ENCODE results near the gene GPR25. TPM values are rescaled to one million over a fixed set of nuclear protein-coding genes. Genes with fewer than 3 reads are reported as not detected.

GPR25 gene
- total RNA-seq, 1 donor from 2014 or later, result not detected

DNA sequence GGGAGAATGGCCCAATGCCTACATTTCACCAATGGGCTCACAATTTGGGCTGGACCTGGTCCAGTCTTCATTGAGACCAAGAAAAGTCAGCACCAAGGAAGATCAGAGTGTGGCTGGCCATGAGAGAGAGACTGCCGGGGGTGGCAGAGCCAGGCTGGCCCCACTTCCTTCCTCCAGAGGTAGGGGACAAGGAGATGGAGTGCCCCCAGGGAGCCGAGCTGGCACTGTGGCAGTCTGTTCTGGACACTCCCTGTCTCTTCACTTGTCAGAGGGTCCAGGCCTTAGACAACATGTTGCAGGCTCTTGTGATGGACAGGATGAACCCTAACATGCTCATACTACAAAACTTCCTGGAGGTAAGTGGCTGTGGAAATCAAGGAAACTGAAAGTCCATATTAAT lies 49.6 kb downstream of the GPR25 start:
- H3K27ac ChIP-seq (ENCODE audit: low read depth, low read length), result no peak overlapping the region
- H2AFZ ChIP-seq (ENCODE audit: low read depth, low read length), result no peak overlapping the region
- no peaks in the 10 kb centered on the region for H3K79me2 ChIP-seq (ENCODE audit: insufficient read depth, low read length)
- no peak overlapping the region for H3K4me2 ChIP-seq (ENCODE audit: low read length)
- H3K4me1 Mint-ChIP-seq (ENCODE audit: low read depth, unreplicated experiment), result peaks cover 10% of the 10 kb centered on the region
- no peaks in the 10 kb centered on the region for H3K9me3 Mint-ChIP-seq (ENCODE audit: unreplicated experiment)
- peaks cover 5% of the 10 kb centered on the region for H3K27me3 Mint-ChIP-seq (ENCODE audit: low read depth, unreplicated experiment)
- H3K4me1 ChIP-seq (ENCODE audit: insufficient read depth, low read length), result no peaks in the 10 kb centered on the region
- TF ChIP-seq, protein P1, sequence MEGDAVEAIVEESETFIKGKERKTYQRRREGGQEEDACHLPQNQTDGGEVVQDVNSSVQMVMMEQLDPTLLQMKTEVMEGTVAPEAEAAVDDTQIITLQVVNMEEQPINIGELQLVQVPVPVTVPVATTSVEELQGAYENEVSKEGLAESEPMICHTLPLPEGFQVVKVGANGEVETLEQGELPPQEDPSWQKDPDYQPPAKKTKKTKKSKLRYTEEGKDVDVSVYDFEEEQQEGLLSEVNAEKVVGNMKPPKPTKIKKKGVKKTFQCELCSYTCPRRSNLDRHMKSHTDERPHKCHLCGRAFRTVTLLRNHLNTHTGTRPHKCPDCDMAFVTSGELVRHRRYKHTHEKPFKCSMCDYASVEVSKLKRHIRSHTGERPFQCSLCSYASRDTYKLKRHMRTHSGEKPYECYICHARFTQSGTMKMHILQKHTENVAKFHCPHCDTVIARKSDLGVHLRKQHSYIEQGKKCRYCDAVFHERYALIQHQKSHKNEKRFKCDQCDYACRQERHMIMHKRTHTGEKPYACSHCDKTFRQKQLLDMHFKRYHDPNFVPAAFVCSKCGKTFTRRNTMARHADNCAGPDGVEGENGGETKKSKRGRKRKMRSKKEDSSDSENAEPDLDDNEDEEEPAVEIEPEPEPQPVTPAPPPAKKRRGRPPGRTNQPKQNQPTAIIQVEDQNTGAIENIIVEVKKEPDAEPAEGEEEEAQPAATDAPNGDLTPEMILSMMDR (IDR thresholded peaks at IDR 0.05; ENCODE audit: insufficient read depth, low read depth, low read length), result no peak
- no peak for TF ChIP-seq EZH2 (IDR thresholded peaks at IDR 0.05; ENCODE audit: insufficient read depth, low read length)
- no peak overlapping the region for H3K4me3 ChIP-seq (ENCODE audit: insufficient read depth, low read depth, low read length)
- DNase-seq (ENCODE audit: low read depth), result no peak
- H3K9ac ChIP-seq (ENCODE audit: low read length), result no peak overlapping the region
- no peaks in the 10 kb centered on the region for H3K36me3 Mint-ChIP-seq (ENCODE audit: low read depth, unreplicated experiment)
- no peak for FAIRE-seq
- H4K20me1 ChIP-seq (ENCODE audit: insufficient read depth, low read length), result no peaks in the 10 kb centered on the region
- no peaks in the 10 kb centered on the region for H3K27me3 ChIP-seq (ENCODE audit: insufficient read depth, low read length)
- H3K9me3 ChIP-seq (ENCODE audit: insufficient read depth, low read depth, low read length), result no peaks in the 10 kb centered on the region
- H3K36me3 ChIP-seq (ENCODE audit: insufficient read depth, low read length), result no peaks in the 10 kb centered on the region
- H3K4me3 Mint-ChIP-seq (ENCODE audit: unreplicated experiment), result no peak overlapping the region
- H3K27ac Mint-ChIP-seq (ENCODE audit: unreplicated experiment), result no peak overlapping the region

DNA sequence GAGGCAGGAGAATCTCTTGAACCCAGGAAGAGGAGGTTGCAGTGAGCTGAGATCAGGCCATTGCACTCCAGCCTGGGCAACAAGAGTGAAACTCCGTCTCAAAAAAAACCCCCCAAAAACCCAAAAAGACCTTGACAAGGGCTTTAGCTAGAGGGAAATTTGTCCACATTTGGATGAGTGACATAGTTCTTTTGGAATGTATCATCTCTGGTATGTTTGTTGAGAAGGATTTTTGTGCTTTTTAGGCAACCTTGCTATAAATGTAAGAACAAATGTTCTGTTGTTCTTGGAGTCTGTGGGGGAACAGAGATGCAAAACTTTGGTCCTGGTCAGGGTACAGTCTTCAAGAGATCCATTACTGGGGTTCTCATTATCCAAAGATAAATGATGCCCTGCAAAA lies 50.8 kb downstream of the GPR25 start:
- peak overlapping the region; percentile 26 for H3K4me2 ChIP-seq (ENCODE audit: low read length)
- no peaks in the 10 kb centered on the region for H3K9me3 ChIP-seq (ENCODE audit: insufficient read depth, low read depth, low read length)
- DNase-seq (ENCODE audit: low read depth), result peak; percentile 12
- no peak for FAIRE-seq
- Mint-ChIP-seq H3K27me3 (ENCODE audit: low read depth, unreplicated experiment) (peaks cover 6% of the 10 kb centered on the region), H3K4me1 (ENCODE audit: low read depth, unreplicated experiment) (peaks cover 6% of the 10 kb centered on the region), H3K27ac (ENCODE audit: unreplicated experiment) (no peak overlapping the region), H3K4me3 (ENCODE audit: unreplicated experiment) (no peak overlapping the region), H3K36me3 (ENCODE audit: low read depth, unreplicated experiment) (no peaks in the 10 kb centered on the region), H3K9me3 (ENCODE audit: unreplicated experiment) (no peaks in the 10 kb centered on the region)
- no peaks in the 10 kb centered on the region for H3K79me2 ChIP-seq (ENCODE audit: insufficient read depth, low read length)
- H3K36me3 ChIP-seq (ENCODE audit: insufficient read depth, low read length), result no peaks in the 10 kb centered on the region
- no peak overlapping the region for H3K4me3 ChIP-seq (ENCODE audit: insufficient read depth, low read depth, low read length)
- no peak overlapping the region for H3K27ac ChIP-seq (ENCODE audit: low read depth, low read length)
- no peaks in the 10 kb centered on the region for H3K27me3 ChIP-seq (ENCODE audit: insufficient read depth, low read length)
- H4K20me1 ChIP-seq (ENCODE audit: insufficient read depth, low read length), result no peaks in the 10 kb centered on the region
- no peak for TF ChIP-seq EZH2 (IDR thresholded peaks at IDR 0.05; ENCODE audit: insufficient read depth, low read length)
- TF ChIP-seq, protein P1 (IDR thresholded peaks at IDR 0.05; ENCODE audit: insufficient read depth, low read depth, low read length), result no peak
- no peak overlapping the region for H2AFZ ChIP-seq (ENCODE audit: low read depth, low read length)
- no peak overlapping the region for H3K9ac ChIP-seq (ENCODE audit: low read length)
- H3K4me1 ChIP-seq (ENCODE audit: insufficient read depth, low read length), result no peaks in the 10 kb centered on the region

Other genes starting within 250 kb of the GPR25 start
- 12.6 and 13.2 TPM in 2 replicates for gene DDX59, start 203.1 kb upstream of the GPR25 start, total RNA-seq
- gene CAMSAP2, start 134.1 kb upstream of the GPR25 start, total RNA-seq, result 45.6 and 49.4 TPM in 2 replicates
- 9.5 and 10.3 TPM in 2 replicates for gene INAVA, start 21.9 kb downstream of the GPR25 start, total RNA-seq
- gene KIF21B, start 150.7 kb downstream of the GPR25 start, total RNA-seq, result 4.7 and 5.6 TPM in 2 replicates
- not detected in 2 replicates for gene CACNA1S, start 239.4 kb downstream of the GPR25 start, total RNA-seq

Measured in astrocyte (in vitro differentiated cells and primary cell).